Ovary (tissue), 3 donors: ENCODE results near the gene TMEM258.

Experiments
- POLR2A ChIP-seq: fragments of 450-650 bp; IDR thresholded peaks from one replicate; pipeline ENCODE4 v1.6.1; 2017; ENCODE audit warnings: antibody characterized with exemption, mild to moderate bottlenecking, moderate library complexity
- TF ChIP-seq, protein P1 (sequence below), 3 donors: fragments of 450-650 bp in 2 of 3; fragments of 200-600 bp in 1 of 3; IDR thresholded peaks; one replicate each; pipeline versions ENCODE4 v1.5.1 to v1.8.0; 2016 to 2022; ENCODE audit warnings: antibody characterized with exemption in 3 of 3, mild to moderate bottlenecking in 1 of 3
- donor health status: DM: no; HTN: no; CAD: no.

DNA sequence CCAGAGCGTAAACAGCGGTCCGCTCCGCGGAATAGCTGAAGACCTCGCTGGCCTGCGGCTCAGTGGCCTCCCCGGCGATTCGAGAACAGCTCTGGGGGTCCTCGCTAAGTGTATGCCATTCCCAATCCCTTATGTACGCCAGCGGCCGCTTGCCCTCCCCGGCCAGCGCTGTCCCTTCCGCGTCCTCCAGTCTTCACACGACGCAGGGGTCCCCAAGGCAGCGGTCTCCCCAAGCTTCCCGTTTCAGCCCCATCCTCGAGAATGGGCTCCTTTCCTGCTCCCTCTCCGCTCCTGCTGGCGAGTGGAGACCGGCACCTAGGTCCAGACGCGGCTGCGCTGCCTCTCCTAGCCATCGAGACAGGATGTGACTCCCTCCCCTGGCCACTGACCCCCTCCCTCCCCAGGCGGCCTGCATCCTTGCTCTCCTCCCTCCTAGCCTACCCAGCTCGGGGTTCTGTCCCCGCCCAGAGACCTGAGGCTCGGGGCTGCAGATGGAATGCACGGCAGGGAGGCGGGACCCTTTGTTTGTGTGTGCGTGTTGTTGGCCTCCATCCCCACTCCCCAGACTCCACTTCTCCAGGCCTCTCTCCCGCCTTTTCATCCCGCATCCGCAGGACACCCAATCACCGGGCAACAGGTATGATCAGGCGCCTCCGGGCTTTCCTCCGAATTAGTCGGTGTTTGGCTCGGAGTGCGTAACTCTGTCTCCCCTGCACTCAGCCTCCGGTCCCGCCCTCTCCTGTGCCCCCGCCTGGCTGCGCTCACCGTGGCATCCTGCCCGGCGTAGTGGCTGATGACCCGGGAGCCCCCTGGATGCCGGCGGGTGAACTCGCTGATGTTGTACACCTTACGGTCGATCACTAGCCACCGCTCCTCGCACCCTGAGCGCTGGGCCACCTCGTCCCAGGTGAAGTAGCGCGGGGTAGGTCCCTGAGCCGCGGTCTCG, 23.7 kb upstream of the TMEM258 start:
- TF ChIP-seq, protein P1, sequence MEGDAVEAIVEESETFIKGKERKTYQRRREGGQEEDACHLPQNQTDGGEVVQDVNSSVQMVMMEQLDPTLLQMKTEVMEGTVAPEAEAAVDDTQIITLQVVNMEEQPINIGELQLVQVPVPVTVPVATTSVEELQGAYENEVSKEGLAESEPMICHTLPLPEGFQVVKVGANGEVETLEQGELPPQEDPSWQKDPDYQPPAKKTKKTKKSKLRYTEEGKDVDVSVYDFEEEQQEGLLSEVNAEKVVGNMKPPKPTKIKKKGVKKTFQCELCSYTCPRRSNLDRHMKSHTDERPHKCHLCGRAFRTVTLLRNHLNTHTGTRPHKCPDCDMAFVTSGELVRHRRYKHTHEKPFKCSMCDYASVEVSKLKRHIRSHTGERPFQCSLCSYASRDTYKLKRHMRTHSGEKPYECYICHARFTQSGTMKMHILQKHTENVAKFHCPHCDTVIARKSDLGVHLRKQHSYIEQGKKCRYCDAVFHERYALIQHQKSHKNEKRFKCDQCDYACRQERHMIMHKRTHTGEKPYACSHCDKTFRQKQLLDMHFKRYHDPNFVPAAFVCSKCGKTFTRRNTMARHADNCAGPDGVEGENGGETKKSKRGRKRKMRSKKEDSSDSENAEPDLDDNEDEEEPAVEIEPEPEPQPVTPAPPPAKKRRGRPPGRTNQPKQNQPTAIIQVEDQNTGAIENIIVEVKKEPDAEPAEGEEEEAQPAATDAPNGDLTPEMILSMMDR (IDR thresholded peaks at IDR 0.05): no peak
- no peak for TF ChIP-seq POLR2A
